ENCODE data around the gene CD200R1.

DNA sequence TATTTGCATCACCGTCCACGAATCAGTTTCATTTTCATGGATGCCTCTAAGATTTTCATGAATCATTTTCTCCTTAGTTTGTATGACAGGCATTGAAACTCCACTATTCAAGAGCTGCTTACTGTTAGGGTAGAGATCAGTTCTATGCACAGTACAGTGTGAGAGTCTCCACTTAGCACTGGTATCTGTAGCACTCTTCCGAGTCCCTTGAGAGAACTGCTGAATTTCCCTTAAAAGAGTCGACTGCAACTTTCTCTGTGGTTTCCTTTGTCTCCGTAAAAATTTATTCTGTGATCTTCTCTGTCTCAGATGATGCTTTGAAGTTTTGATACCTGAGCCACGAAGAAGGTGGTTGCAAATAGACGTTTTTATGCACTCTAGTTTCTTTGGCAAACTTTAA lies 30.7 kb upstream of the CD200R1 start:
- TF ChIP-seq POLR2A (IDR thresholded peaks at IDR 0.05; ENCODE audit: low read length): no peak
- no peak for TF ChIP-seq GATA1 (IDR thresholded peaks at IDR 0.05; ENCODE audit: low read depth, low read length)

All from erythroblast (primary cell).